Activated naive CD8-positive, alpha-beta T cell (primary cell): ENCODE results near the gene SYNE2.
A peak's percentile ranks its signal among the peaks of the same experiment; 100 is the strongest.
"Not testable (repeated sequence)": the region's sequence is repeated elsewhere in the genome, so short reads cannot be mapped to it uniquely, and the experiment has no call there.

ENCODE experiments used
- H3K27ac Mint-ChIP-seq: one replicate; pipeline ENCODE4 v1.8.0; 2021; ENCODE audit warnings: mixed read lengths
- H3K27me3 Mint-ChIP-seq: one replicate; pipeline ENCODE4 v1.8.0; 2021; ENCODE audit warnings: mixed read lengths
- H3K36me3 Mint-ChIP-seq: one replicate; pipeline ENCODE4 v1.8.0; 2021; ENCODE audit warnings: mixed read lengths
- H3K4me1 Mint-ChIP-seq: one replicate; pipeline ENCODE4 v1.8.0; 2021; ENCODE audit warnings: low read depth, mixed read lengths
- H3K4me3 Mint-ChIP-seq: one replicate; pipeline ENCODE4 v1.8.0; 2021; ENCODE audit warnings: mild to moderate bottlenecking, mixed read lengths
- H3K9me3 Mint-ChIP-seq: one replicate; pipeline ENCODE4 v1.8.0; 2021; ENCODE audit warnings: low read depth, mixed read lengths

The SYNE2 gene

DNA sequence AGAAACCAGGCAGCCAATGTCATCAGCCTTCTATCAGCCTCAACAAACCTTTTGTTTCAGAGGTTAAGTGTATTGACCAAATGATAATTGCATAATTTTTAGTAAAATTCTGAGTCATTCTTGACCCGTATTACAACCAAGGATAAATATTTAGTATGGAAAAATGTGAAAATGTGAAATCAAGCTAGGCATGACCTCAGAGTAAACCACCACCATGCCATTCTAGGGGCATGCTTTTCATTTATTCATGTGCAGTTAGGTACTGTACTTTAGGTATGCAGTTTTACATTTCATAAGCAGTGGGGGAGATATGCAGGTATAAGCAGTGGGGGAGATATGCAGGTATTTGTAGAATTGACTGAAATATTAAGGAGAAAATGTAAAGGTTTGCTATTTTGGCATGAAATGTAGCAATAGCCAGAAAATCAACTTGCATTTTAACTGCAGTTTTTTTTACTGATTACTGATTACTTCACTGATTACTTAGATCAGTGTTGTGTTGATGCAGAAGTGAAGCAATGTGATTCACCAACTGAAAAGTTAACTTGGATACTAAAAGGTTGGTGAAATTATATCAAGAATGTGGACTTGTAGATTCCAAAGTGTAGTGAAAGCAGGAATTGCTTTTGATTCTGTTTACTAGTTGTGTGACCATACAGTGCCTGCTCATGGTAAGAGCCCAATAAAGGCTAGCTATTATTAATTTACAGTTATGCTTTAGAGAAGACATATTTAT, 257.2 kb downstream of the SYNE2 start:
- Mint-ChIP-seq H3K4me1 (no peaks in the 10 kb centered on the region), H3K27me3 (no peaks in the 10 kb centered on the region), H3K27ac (no peak overlapping the region), H3K36me3 (peaks cover 14% of the 10 kb centered on the region), H3K4me3 (no peak overlapping the region), H3K9me3 (no peaks in the 10 kb centered on the region)

- no peaks in the 10 kb centered on the region for H3K27me3 Mint-ChIP-seq
- H3K9me3 Mint-ChIP-seq = no peaks in the 10 kb centered on the region
- no peak overlapping the region for H3K27ac Mint-ChIP-seq
- H3K36me3 Mint-ChIP-seq = peaks cover 14% of the 10 kb centered on the region
- H3K4me3 Mint-ChIP-seq = no peak overlapping the region
- no peaks in the 10 kb centered on the region for H3K4me1 Mint-ChIP-seq
Observed at GRCh38 chr14:64110802-64111201, 258.0 kb downstream of the SYNE2 start.

- peaks cover 13% of the 10 kb centered on the region for H3K36me3 Mint-ChIP-seq
- H3K4me1 Mint-ChIP-seq = no peaks in the 10 kb centered on the region
- H3K27ac Mint-ChIP-seq = no peak overlapping the region
- no peaks in the 10 kb centered on the region for H3K9me3 Mint-ChIP-seq
- no peaks in the 10 kb centered on the region for H3K27me3 Mint-ChIP-seq
- no peak overlapping the region for H3K4me3 Mint-ChIP-seq
Observed at GRCh38 chr14:64112867-64113678, 260.3 kb downstream of the SYNE2 start.

- Mint-ChIP-seq H3K4me3 (no peak overlapping the region), H3K27ac (no peak overlapping the region)
Observed at GRCh38 chr14:64114166-64114565, 261.4 kb downstream of the SYNE2 start.

GRCh38 chr14:64114796-64115195, 262.0 kb downstream of the SYNE2 start:
- no peak overlapping the region for H3K4me3 Mint-ChIP-seq
- no peaks in the 10 kb centered on the region for H3K9me3 Mint-ChIP-seq

More at GRCh38 chr14:64114166-64114565, 261.4 kb downstream of the SYNE2 start:
- Mint-ChIP-seq H3K36me3 (peaks cover 13% of the 10 kb centered on the region), H3K4me1 (no peaks in the 10 kb centered on the region), H3K27me3 (no peaks in the 10 kb centered on the region), H3K9me3 (no peaks in the 10 kb centered on the region)

GRCh38 chr14:64115401-64115800, 262.6 kb downstream of the SYNE2 start:
- no peak overlapping the region for H3K27ac Mint-ChIP-seq
- no peaks in the 10 kb centered on the region for H3K4me1 Mint-ChIP-seq
- H3K9me3 Mint-ChIP-seq = no peaks in the 10 kb centered on the region
- H3K4me3 Mint-ChIP-seq = no peak overlapping the region
- H3K27me3 Mint-ChIP-seq = no peaks in the 10 kb centered on the region
- peaks cover 16% of the 10 kb centered on the region for H3K36me3 Mint-ChIP-seq

More at GRCh38 chr14:64114796-64115195, 262.0 kb downstream of the SYNE2 start:
- no peak overlapping the region for H3K27ac Mint-ChIP-seq
- no peaks in the 10 kb centered on the region for H3K4me1 Mint-ChIP-seq
- peaks cover 16% of the 10 kb centered on the region for H3K36me3 Mint-ChIP-seq
- H3K27me3 Mint-ChIP-seq = no peaks in the 10 kb centered on the region

GRCh38 chr14:64117671-64118402, 265.0 kb downstream of the SYNE2 start:
- H3K4me1 Mint-ChIP-seq = no peaks in the 10 kb centered on the region
- peaks cover 15% of the 10 kb centered on the region for H3K36me3 Mint-ChIP-seq
- no peak overlapping the region for H3K4me3 Mint-ChIP-seq
- H3K9me3 Mint-ChIP-seq = no peaks in the 10 kb centered on the region
- H3K27ac Mint-ChIP-seq = no peak overlapping the region
- H3K27me3 Mint-ChIP-seq = no peaks in the 10 kb centered on the region

DNA sequence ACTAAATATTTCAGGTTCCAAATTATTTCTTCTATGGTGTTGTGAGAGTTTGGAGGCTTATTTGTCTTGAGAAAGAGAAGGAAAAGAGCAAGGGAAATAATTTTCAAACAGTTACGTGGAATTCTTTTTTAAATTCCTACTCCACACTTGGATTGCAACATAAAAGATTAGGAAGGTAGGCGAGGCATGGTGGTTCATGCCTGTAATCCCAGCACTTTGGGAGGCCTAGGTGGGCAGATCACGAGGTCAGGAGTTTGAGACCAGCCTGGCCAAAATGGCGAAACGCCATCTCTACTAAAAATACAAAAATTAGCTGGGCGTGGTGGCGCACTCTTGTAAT, 265.6 kb downstream of the SYNE2 start:
- not testable (repeated sequence) for H3K9me3 Mint-ChIP-seq, H3K27ac Mint-ChIP-seq, H3K4me1 Mint-ChIP-seq, H3K27me3 Mint-ChIP-seq, H3K4me3 Mint-ChIP-seq
- H3K36me3 Mint-ChIP-seq = peaks cover 16% of the 10 kb centered on the region

- Mint-ChIP-seq H3K36me3 (peaks cover 19% of the 10 kb centered on the region), H3K4me1 (no peaks in the 10 kb centered on the region), H3K27ac (no peak overlapping the region), H3K27me3 (no peaks in the 10 kb centered on the region), H3K4me3 (no peak overlapping the region), H3K9me3 (no peaks in the 10 kb centered on the region)
Observed at GRCh38 chr14:64118892-64119291, 266.1 kb downstream of the SYNE2 start.

- no peaks in the 10 kb centered on the region for H3K4me1 Mint-ChIP-seq
- no peak overlapping the region for H3K27ac Mint-ChIP-seq
- no peaks in the 10 kb centered on the region for H3K27me3 Mint-ChIP-seq
- peaks cover 19% of the 10 kb centered on the region for H3K36me3 Mint-ChIP-seq
- no peak overlapping the region for H3K4me3 Mint-ChIP-seq
- H3K9me3 Mint-ChIP-seq = no peaks in the 10 kb centered on the region
Observed at GRCh38 chr14:64119500-64119899, 266.7 kb downstream of the SYNE2 start.

DNA sequence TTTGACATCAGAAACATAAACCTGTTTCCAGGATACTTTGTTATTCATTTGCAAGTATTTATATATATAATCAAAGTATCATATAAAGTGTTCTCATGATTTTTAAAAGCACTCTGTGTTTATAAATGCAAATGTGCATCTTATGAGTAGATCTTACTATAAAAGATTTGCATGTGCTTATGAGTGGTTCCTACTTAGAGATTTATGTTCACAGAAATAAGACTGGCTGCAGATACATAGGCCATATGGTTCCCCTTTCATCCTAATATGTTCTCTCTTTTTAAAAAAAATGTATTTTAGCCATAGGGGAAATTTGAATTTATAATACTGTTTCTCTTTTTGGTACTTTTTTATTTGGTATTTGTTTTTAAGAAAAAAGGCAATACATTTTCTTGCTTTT, 267.2 kb downstream of the SYNE2 start:
- Mint-ChIP-seq H3K36me3 (peaks cover 19% of the 10 kb centered on the region), H3K27ac (no peak overlapping the region)

GRCh38 chr14:64123241-64123822, 270.5 kb downstream of the SYNE2 start:
- no peaks in the 10 kb centered on the region for H3K27me3 Mint-ChIP-seq
- no peak overlapping the region for H3K4me3 Mint-ChIP-seq
- H3K9me3 Mint-ChIP-seq = no peaks in the 10 kb centered on the region
- peak overlapping the region; percentile 17 for H3K27ac Mint-ChIP-seq
- H3K36me3 Mint-ChIP-seq = peaks cover 13% of the 10 kb centered on the region
- no peaks in the 10 kb centered on the region for H3K4me1 Mint-ChIP-seq

More for the DNA sequence above, 267.2 kb downstream of the SYNE2 start:
- no peak overlapping the region for H3K4me3 Mint-ChIP-seq
- H3K4me1 Mint-ChIP-seq = no peaks in the 10 kb centered on the region
- H3K9me3 Mint-ChIP-seq = no peaks in the 10 kb centered on the region
- H3K27me3 Mint-ChIP-seq = no peaks in the 10 kb centered on the region

GRCh38 chr14:64125270-64125669, 272.5 kb downstream of the SYNE2 start:
- no peaks in the 10 kb centered on the region for H3K9me3 Mint-ChIP-seq
- no peaks in the 10 kb centered on the region for H3K4me1 Mint-ChIP-seq
- peaks cover 13% of the 10 kb centered on the region for H3K36me3 Mint-ChIP-seq
- no peak overlapping the region for H3K27ac Mint-ChIP-seq
- no peaks in the 10 kb centered on the region for H3K27me3 Mint-ChIP-seq
- no peak overlapping the region for H3K4me3 Mint-ChIP-seq

DNA sequence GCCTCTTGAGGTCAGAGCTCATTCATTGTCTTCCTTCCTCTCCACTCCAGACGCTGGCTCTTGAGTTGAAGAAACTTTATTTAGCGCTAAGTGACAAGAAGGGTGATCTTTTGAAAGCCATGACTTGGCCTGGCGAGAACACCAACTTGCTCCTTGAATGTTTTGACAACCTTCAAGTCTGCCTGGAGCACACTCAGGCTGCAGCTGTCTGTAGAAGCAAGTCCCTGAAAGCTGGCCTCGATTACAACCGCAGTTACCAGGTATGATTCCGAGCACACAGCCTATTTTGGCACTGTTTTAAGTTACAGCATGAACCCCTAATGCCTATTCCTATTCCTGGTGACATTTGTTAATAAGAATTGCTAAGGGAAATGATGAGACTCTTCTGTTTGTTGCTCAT, 273.7 kb downstream of the SYNE2 start:
- no peaks in the 10 kb centered on the region for H3K9me3 Mint-ChIP-seq
- no peak overlapping the region for H3K4me3 Mint-ChIP-seq
- H3K27ac Mint-ChIP-seq = no peak overlapping the region
- H3K27me3 Mint-ChIP-seq = no peaks in the 10 kb centered on the region
- no peaks in the 10 kb centered on the region for H3K4me1 Mint-ChIP-seq
- H3K36me3 Mint-ChIP-seq = peaks cover 12% of the 10 kb centered on the region
